DMS 273 (cell line): ENCODE data around the gene KCNG4.
"Not testable (repeated sequence)": the region's sequence is repeated elsewhere in the genome, so short reads cannot be mapped to it uniquely, and the experiment has no call there.

Source experiments
- DNase-seq: peaks from one replicate; lab custom pipeline; 2025; ENCODE audit not compliant: unreplicated experiment; lab: John Stamatoyannopoulos, UW

KCNG4 gene

DNA sequence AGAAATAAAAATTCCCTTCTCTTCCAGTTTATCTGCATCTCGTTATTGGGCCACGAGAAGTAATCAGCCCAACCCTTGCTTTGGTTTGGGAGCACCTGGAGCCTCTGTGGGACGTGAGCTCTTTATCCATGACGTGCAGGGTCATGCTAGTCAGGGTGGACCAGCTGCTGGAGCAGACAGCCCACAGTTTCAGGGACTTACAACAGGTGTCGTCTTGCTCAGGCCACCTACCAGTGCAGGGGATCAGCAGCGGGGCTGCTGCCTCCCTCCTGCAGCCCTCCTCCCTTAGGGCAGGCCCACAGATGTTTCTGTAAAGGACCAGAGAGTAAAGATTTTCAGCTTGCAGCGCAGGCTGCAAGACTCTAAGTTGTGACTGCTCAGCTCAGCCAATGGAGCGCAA is 31.9 kb downstream of the KCNG4 start:
- DNase-seq: peak; percentile 71

GRCh38 chr16:84207251-84207650 is 32.6 kb downstream of the KCNG4 start:
- DNase-seq: no peak

DNA sequence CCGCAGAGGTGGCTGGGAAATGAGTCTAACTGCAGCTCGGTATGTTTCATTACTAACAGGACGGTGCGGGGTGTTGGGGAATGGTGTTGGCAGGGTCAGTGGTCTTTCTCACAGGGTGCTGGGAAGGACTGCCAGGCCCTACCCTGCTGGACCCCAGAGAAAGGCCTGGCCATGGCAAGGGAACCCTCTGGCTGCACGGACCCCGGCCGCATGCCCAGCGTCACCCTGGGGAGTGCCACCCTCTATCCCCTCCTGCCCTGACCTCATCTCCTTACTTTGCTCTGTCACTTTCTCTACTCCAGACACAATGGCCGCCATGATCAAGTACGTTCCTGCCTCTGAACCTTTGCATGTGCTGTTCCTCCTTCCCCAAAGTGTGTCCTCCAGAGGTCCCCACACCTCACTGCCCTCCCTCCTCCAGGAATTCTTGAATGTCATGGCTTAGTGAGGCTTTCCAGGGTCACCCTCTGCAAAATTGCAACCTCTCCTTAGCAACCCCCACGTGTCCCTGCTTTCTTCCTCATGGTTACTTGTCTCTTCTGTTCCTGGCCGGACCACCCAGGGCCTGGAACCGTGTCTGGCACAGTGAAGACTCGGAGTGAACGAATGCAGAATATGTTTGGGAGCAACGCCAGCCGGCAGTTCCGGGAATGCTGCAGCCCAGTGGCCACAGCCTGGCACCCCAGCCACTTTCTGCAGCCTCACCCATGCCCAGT is 33.7 kb downstream of the KCNG4 start:
- DNase-seq: no peak

DNA sequence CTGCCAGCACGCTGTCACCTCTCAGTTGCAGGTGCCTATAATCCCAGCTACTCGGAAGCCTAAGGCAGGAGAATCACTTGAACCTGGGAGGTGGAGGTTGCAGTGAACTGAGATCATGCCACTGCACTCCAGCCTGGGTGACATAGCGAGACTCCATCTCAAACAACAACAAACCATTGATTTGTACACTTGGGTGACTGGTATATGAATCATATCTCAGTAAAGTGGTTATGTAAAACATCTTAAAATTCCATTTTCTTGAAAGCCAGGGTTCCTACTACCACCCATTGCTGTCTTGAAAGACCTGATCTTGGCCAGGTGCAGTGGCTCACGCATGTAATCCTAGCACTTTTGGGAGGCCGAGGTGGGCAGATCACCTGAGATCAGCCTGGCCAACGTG is 34.7 kb downstream of the KCNG4 start:
- not testable (repeated sequence) for DNase-seq

DNA sequence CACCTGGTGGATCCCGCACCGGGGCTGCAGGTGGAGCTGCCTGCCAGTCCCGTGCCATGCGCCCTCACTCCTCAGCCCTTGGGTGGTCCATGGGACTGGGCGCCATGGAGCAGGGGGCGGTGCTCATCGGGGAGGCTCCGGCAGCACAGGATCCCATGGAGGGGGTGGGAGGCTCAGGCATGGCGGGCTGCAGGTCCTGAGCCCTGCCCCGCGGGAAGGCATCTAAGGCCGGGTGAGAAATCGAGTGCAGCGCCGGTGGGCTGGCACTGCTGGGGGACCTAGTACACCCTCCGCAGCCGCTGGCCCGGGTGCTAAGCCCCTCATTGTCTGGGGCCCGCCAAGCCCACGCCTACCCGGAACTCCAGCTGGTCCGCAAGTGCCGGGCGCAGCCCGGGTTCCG is 35.3 kb downstream of the KCNG4 start:
- DNase-seq: not testable (repeated sequence)

DNA sequence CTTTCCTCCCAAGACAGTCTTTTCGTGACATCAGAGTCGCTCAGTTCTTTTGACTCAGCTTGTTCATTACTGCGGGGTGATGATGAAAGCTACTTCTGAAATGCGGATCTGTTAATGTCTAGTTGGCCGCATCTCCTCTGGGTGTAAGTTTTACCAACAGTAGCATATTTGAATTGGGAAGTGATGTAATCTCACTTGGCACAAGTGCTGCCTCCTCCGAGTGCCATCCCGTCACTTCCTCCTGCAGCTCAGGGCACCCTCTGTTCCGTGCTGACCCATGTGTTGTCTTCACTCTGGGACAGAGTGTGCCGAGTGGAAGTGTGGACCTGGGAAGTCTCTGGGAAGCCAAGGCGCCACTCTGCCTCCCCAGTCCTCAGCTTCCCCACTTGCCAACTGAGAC is 40.0 kb downstream of the KCNG4 start:
- no peak for DNase-seq

GRCh38 chr16:84199097-84199496 is 40.7 kb downstream of the KCNG4 start:
- DNase-seq: no peak

DNA sequence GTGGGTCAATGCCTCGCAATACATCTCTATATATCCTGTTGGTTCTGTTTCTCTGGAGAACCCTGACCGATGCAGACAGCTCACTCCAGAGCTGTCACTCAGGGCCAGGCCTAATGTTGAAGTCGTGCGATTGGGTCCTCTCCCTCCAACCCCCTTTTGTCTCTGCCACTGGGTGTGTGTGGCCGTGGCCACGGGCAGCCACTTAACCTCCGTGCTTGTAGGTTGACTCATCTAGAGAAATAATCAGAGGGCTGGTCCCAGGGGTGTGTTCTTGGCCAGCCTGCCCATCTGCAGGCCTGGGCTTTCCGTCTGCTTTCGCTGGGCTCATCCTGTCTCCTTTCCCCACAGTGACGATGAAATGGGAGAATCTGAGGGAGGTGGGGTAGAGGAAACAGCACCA is 41.4 kb downstream of the KCNG4 start:
- no peak for DNase-seq

DNA sequence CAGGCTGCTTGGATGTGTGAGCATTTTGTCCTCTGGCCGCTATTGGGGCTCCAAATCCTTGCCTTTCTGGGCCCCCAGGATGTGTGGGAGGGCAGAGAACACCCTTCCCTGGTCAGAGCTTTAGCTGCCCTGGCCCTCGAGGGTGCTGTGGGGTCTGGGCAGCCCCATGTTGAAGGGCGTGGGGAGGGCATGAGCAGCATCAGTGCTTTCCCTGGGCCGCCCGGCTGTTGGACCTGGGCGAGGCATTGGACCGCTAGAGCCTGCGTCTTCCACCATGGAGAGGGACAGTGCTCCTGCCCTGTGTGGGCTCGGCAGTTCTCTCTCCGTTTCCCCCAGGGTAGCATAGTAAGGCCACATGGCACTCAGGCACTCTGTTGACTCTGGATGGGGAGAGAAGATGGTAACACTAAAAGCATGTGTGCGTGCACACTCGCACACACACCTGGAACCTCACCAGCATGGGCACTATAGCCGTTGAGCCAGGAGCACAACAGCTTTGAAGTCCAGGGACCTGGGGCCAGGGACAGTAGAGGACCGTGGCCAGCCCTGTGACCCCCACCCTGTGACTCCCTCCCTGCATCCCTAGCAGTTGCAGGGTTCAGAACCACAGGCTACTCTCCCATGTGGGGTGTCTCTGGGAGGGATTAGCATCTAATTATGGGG is 42.2 kb downstream of the KCNG4 start:
- DNase-seq: no peak

GRCh38 chr16:84196727-84197394 is 43.0 kb downstream of the KCNG4 start:
- DNase-seq: no peak

- no peak for DNase-seq
Measured at GRCh38 chr16:84196101-84196500, 43.7 kb downstream of the KCNG4 start.

GRCh38 chr16:84195201-84196093 is 44.4 kb downstream of the KCNG4 start:
- no peak for DNase-seq

- no peak for DNase-seq
Measured at GRCh38 chr16:84194470-84195200, 45.2 kb downstream of the KCNG4 start.

DNA sequence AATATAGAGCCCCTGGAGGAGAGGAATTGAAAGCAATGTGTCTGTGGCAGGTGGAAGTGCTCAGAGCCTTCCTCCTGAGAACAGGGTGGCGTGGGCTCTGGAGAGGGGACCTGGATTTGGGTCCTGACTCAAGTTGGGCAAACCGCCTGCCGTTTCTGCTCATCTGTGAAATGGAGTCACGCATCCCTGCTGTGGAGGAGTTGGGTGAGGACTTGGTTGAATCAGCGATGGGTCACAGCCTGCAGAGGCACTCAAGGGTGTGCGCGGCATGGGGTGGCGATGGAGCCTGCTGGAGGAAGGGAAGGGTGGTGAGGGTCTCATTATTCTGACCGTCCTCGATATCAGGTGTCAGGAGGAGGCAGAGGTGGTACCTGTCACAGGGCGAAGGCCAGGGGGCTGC is 45.8 kb downstream of the KCNG4 start:
- no peak for DNase-seq

DNA sequence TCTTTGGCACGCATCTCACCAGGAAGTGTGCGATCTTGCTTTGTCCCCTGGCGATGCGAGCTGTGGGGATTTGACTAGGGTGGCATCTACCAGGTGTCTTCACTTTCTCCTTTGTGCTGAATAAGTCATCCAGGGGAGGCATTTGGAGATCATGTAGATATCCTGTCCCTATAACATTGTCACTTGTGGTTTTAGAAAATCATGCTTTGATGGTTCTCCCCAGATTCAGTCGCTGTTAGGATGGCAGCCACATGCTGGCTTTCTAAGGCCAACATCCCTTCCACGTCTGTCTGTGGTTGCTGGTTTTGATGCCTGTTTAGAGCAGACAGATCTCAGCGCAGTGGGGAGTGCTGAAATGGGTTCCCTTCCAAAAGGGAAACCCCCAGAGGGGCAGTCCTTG is 46.3 kb downstream of the KCNG4 start:
- no peak for DNase-seq

DNA sequence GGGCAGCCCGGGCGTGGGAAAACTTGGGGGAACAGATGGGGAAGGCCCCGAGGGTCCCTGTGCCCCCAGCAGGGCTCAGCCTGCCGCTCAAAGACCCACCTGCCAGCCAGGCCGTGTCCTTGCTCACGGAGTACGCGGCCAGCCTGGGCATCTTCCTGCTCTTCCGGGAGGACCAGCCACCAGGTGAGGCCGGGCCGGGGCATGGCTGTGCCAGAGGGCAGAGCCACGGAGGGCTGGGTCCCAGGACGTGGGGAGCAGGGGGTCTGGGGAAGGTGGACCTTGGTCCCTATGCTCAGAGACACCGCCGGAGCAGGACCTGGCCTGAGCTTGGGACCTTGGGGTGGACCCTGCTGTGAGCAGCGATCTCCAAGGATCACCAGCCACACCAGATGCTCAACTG is 48.3 kb downstream of the KCNG4 start:
- DNase-seq: no peak

DNA sequence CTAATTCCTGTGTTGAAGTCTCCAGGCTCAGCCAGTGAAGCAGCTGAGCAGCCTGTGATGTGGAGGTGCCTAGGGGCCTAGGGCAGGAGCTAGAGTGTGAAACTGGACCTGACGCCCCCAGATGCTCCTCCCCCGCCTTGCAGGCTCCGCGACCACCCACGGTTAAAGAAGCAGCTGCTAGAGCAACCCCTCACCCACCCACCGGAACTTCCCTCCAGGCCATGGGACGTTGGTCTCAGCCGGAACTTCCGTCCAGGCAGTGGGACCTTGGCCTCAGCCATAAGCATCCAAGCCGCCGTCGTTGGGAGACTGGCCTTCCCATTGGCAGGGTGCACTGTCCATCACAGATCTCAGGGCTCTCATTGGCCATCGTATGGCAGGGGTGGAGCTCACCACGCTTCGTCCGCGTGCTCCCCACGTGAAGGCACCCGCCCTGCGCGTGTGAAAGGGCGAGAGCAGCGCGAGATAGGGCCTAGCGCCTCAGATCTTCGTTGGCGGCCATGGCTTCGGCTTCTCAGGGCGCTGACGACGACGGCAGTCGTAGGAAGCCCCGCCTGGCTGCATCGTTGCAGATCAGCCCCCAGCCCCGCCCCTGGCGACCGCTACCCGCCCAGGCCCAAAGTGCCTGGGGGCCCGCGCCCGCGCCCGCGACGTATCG is 49.0 kb downstream of the KCNG4 start, which contains the start of gene ADAD2:
TSS of gene ADAD2 (plus strand) at position 427 of the 658 bp plus-strand sequence. CDS start at position 501, 74 bp downstream.
- peak; percentile 19 for DNase-seq

DNA sequence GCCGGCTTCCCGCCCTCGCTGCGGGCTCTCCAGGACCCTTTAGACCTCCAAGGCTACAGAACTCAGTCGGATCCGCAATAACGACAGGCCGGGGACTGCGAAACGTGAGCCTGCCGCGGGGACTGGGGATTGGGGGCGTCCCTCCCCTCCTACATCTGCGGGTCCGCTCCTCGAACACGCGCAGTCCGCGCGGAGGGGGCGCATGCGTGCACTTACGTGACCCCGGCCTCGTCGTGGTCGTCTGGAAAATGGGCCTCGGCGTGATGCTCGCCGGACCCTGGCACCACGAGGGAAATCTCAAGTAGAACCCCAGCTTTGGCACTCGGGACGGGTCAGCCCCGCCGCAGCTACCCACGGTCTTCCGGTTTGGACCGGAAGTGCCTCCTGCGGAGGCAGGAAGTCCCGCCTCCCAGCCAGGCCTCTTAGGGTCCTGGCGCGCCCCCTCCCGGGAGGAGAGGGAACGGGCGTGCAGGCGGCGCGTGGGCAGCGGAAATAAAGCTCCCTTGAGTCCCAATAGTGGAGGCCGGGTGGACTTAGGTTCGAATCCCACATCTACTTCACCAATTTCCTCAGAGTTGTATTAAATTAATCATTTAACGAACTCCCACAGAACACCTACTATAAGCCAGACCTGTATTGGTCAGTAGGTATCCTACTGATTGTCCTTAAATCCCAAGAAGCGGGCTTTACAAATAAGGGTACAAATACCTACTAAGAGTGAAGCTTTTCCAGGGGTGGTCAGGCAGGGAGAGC is 53.0 kb downstream of the KCNG4 start, which contains the start of gene TAF1C:
TSS of gene TAF1C (minus strand) at position 373 of the 753 bp plus-strand sequence. CDS start 2,069 bp downstream, outside the sequence.
- peak; percentile 99 for DNase-seq

DNA sequence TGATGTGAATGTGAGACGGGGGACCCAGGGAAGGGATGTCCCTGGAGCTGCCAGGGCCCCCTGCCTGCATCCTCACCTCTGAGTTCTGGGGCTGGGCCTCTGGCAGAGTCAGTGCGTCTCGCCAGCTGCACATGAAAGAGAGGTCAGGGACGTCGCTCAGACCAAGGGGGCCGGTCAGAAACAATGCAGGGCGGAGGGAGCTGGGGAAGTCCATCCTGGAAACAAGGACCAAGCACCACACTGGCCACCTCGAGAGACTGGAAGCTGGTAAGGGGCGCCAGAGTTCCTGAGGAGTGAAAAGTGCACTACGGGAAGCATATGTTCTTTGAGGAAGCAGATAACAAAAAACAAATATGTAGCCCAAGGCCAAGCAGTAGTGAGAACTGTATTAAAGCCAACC is 55.0 kb downstream of the KCNG4 start:
- no peak for DNase-seq
